GM11168 (cell line): ENCODE results near the gene SLAIN2.

Experiments
- in situ Hi-C: fragments of 300-500 bp; cut with MboI; formaldehyde crosslinking; loops from one replicate; pipeline ENCODE4 v1.12.0; 2022; ENCODE audit warnings: low sequenced_read_pairs; ENCODE audit not compliant: unreplicated experiment

The SLAIN2 gene

GRCh38 chr4:48333587-48333986 lies 7.7 kb upstream of the SLAIN2 start:
- in situ Hi-C loops, result no loop called here

GRCh38 chr4:48334236-48334635 lies 7.1 kb upstream of the SLAIN2 start:
- in situ Hi-C loops, result no loop called here

GRCh38 chr4:48334900-48335384 lies 6.4 kb upstream of the SLAIN2 start:
- in situ Hi-C loops, result no loop called here

GRCh38 chr4:48336146-48336870 lies 5.0 kb upstream of the SLAIN2 start:
- in situ Hi-C loops, result no loop called here

GRCh38 chr4:48337731-48338130 lies 3.6 kb upstream of the SLAIN2 start:
- in situ Hi-C loops, result no loop called here

GRCh38 chr4:48339642-48340041 lies 1.7 kb upstream of the SLAIN2 start:
- in situ Hi-C loops, result no loop called here

- in situ Hi-C loops, result no loop called here
These were observed 909 bp upstream of the SLAIN2 start for GRCh38 chr4:48340276-48340964.

- in situ Hi-C loops, result no loop called here
These were observed 662 bp downstream of the SLAIN2 start for GRCh38 chr4:48341776-48342605.

- in situ Hi-C loops, result no loop called here
These were observed 1.2 kb downstream of the SLAIN2 start for GRCh38 chr4:48342606-48342880.

- in situ Hi-C loops, result no loop called here
These were observed 1.7 kb downstream of the SLAIN2 start for GRCh38 chr4:48343035-48343434.

GRCh38 chr4:48343551-48343950 lies 2.2 kb downstream of the SLAIN2 start:
- in situ Hi-C loops, result no loop called here

GRCh38 chr4:48345542-48345941 lies 4.2 kb downstream of the SLAIN2 start:
- in situ Hi-C loops, result no loop called here

- in situ Hi-C loops, result no loop called here
These were observed 5.3 kb downstream of the SLAIN2 start for GRCh38 chr4:48346594-48346993.

GRCh38 chr4:48347282-48347921 lies 6.1 kb downstream of the SLAIN2 start:
- in situ Hi-C loops, result no loop called here

- in situ Hi-C loops, result no loop called here
These were observed 9.5 kb downstream of the SLAIN2 start for GRCh38 chr4:48350871-48351270.

GRCh38 chr4:48352793-48353192 lies 11.5 kb downstream of the SLAIN2 start:
- in situ Hi-C loops, result no loop called here

- in situ Hi-C loops, result no loop called here
These were observed 15.0 kb downstream of the SLAIN2 start for GRCh38 chr4:48356355-48356754.

GRCh38 chr4:48360285-48361011 lies 19.1 kb downstream of the SLAIN2 start:
- in situ Hi-C loops, result no loop called here

GRCh38 chr4:48361012-48361400 lies 19.7 kb downstream of the SLAIN2 start:
- in situ Hi-C loops, result no loop called here

GRCh38 chr4:48366611-48367010 lies 25.3 kb downstream of the SLAIN2 start:
- in situ Hi-C loops, result no loop called here
